Lower lobe of right lung (tissue), 2 donors: ENCODE data around the gene KCNH4. TPM values are rescaled to one million over a fixed set of nuclear protein-coding genes. Genes with fewer than 3 reads are reported as not detected.
"Not testable (repeated sequence)": the region's sequence is repeated elsewhere in the genome, so short reads cannot be mapped to it uniquely, and the experiment has no call there.

Source experiments
- ATAC-seq, 2 donors: fragments of 200-7000 bp; cut with Tn5 transposase; one replicate each; pipeline ENCODE4 v1.9.1; 2020 to 2022; ENCODE audit warnings: mild to moderate bottlenecking in 2 of 2, moderate library complexity in 2 of 2
- DNase-seq: peaks from one replicate; pipeline ENCODE4 v3.0.0-alpha.2; 2020
- H3K27ac ChIP-seq: fragments of 200-600 bp; one replicate; pipeline ENCODE4 v1.8.0; 2022
- H3K27me3 ChIP-seq: fragments of 200-600 bp; one replicate; pipeline ENCODE4 v1.8.0; 2022; ENCODE audit warnings: low read depth
- H3K36me3 ChIP-seq: fragments of 200-600 bp; one replicate; pipeline ENCODE4 v1.8.0; 2022; ENCODE audit warnings: mild to moderate bottlenecking
- H3K4me1 ChIP-seq: fragments of 200-600 bp; one replicate; pipeline ENCODE4 v1.8.0; 2022
- H3K4me3 ChIP-seq: fragments of 200-600 bp; one replicate; pipeline ENCODE4 v1.8.0; 2022; ENCODE audit warnings: mild to moderate bottlenecking
- H3K9me3 ChIP-seq: fragments of 200-600 bp; one replicate; pipeline ENCODE4 v1.8.0; 2022
- CTCF ChIP-seq: fragments of 200-600 bp; IDR thresholded peaks from one replicate; pipeline ENCODE4 v1.8.0; 2022; ENCODE audit warnings: antibody characterized with exemption, mild to moderate bottlenecking
- intact Hi-C: fragments of 100-400 bp; cut with DNase I; formaldehyde crosslinking; loops from one replicate; pipeline ENCODE4 v1.11.0; 2022
- total RNA-seq: library from RNA; stranded (reverse); fragmentation: NEBNext Ultra II Directional; extraction: Animal tissue kit (Norgen Biotek cat#: 25700); gene quantifications from one replicate; pipeline ENCODE4 v1.2.1, GENCODE V29; 2021
- donor health status: DM: no; HTN: yes; CAD: no; lungs with severe emphysema.

KCNH4 gene
- total RNA-seq, 1 donor from 2014 or later: 0.09 TPM

- no peaks in the 10 kb centered on the region for H3K9me3 ChIP-seq
- H3K4me1 ChIP-seq: no peaks in the 10 kb centered on the region
- no peaks in the 10 kb centered on the region for H3K27me3 ChIP-seq
- DNase-seq: peak; percentile 63
- peaks cover 74% of the 10 kb centered on the region for H3K36me3 ChIP-seq
- peak; percentile 75 to 77 for ATAC-seq
- TF ChIP-seq CTCF: peak; percentile 55
- no peak overlapping the region for H3K4me3 ChIP-seq
- H3K27ac ChIP-seq: no peak overlapping the region
- intact Hi-C loops: no loop called here
Observed at GRCh38 chr17:42221886-42222745, 41.2 kb upstream of the KCNH4 start.

- H3K27ac ChIP-seq, intact Hi-C loops, DNase-seq, H3K27me3 ChIP-seq, H3K4me3 ChIP-seq, H3K9me3 ChIP-seq, H3K4me1 ChIP-seq: not testable (repeated sequence)
- peaks cover 80% of the 10 kb centered on the region for H3K36me3 ChIP-seq
- ATAC-seq: peak in 1 of 2 donors; percentile 7
Observed at GRCh38 chr17:42219280-42219679, 38.3 kb upstream of the KCNH4 start.

GRCh38 chr17:42214156-42214555 lies 33.2 kb upstream of the KCNH4 start:
- Histone ChIP-seq H3K27me3 (no peaks in the 10 kb centered on the region), H3K9me3 (no peaks in the 10 kb centered on the region), H3K27ac (no peak overlapping the region), H3K4me1 (no peaks in the 10 kb centered on the region), H3K36me3 (peaks cover 94% of the 10 kb centered on the region), H3K4me3 (no peak overlapping the region)
- no peak for ATAC-seq
- intact Hi-C loops: no loop called here
- DNase-seq: no peak
- no peak for TF ChIP-seq CTCF

GRCh38 chr17:42212382-42212781 lies 31.4 kb upstream of the KCNH4 start:
- peaks cover 94% of the 10 kb centered on the region for H3K36me3 ChIP-seq
- no peak overlapping the region for H3K4me3 ChIP-seq
- no peaks in the 10 kb centered on the region for H3K9me3 ChIP-seq
- ATAC-seq (no peak), DNase-seq (no peak)
- no peak overlapping the region for H3K27ac ChIP-seq
- H3K27me3 ChIP-seq: no peaks in the 10 kb centered on the region
- no peak for TF ChIP-seq CTCF
- H3K4me1 ChIP-seq: no peaks in the 10 kb centered on the region
- intact Hi-C loops: no loop called here

- intact Hi-C loops, H3K27me3 ChIP-seq, H3K9me3 ChIP-seq, DNase-seq, H3K27ac ChIP-seq, H3K4me1 ChIP-seq, H3K4me3 ChIP-seq: not testable (repeated sequence)
- peak; percentile 55 to 83 for ATAC-seq
- H3K36me3 ChIP-seq: peaks cover 94% of the 10 kb centered on the region
Observed at GRCh38 chr17:42211921-42212341, 31.0 kb upstream of the KCNH4 start.

GRCh38 chr17:42210046-42210445 lies 29.1 kb upstream of the KCNH4 start:
- H3K36me3 ChIP-seq: peaks cover 93% of the 10 kb centered on the region

GRCh38 chr17:42206153-42206612 lies 25.2 kb upstream of the KCNH4 start:
- intact Hi-C loops, DNase-seq, H3K4me1 ChIP-seq, H3K4me3 ChIP-seq, H3K27ac ChIP-seq, H3K27me3 ChIP-seq, ATAC-seq, H3K9me3 ChIP-seq: not testable (repeated sequence)
- peaks cover 92% of the 10 kb centered on the region for H3K36me3 ChIP-seq

More at GRCh38 chr17:42210046-42210445, 29.1 kb upstream of the KCNH4 start:
- no peaks in the 10 kb centered on the region for H3K27me3 ChIP-seq
- no peak for DNase-seq
- H3K27ac ChIP-seq: no peak overlapping the region
- no peak for ATAC-seq
- no peaks in the 10 kb centered on the region for H3K9me3 ChIP-seq
- H3K4me1 ChIP-seq: no peaks in the 10 kb centered on the region
- H3K4me3 ChIP-seq: no peak overlapping the region
- TF ChIP-seq CTCF: no peak
- intact Hi-C loops: no loop called here
